ENCODE results near the gene PNPLA1.

PNPLA1 gene

GRCh38 chr6:36340618-36341454 is 71.0 kb downstream of the PNPLA1 start:
- TF ChIP-seq POLR2AphosphoS5 (IDR thresholded peaks at IDR 0.05; ENCODE audit: low read depth, low read length) = no peak
- no peak for TF ChIP-seq SIN3A (IDR thresholded peaks at IDR 0.05; ENCODE audit: borderline replicate concordance, insufficient read depth, low read length)
- TF ChIP-seq TAF1 (IDR thresholded peaks at IDR 0.05; ENCODE audit: borderline replicate concordance, insufficient read depth, low read length) = no peak
- TF ChIP-seq REST (IDR thresholded peaks at IDR 0.05; ENCODE audit: insufficient read depth in 1 of 2, low read depth in 2 of 2, low read length in 2 of 2) = no peak
- TF ChIP-seq FOXP2 (optimal IDR thresholded peaks at IDR 0.05; ENCODE audit: borderline replicate concordance, extremely low read depth, extremely low read length, insufficient read depth) = no peak

GRCh38 chr6:36343109-36343680 is 73.3 kb downstream of the PNPLA1 start:
- no peak for TF ChIP-seq TAF1 (IDR thresholded peaks at IDR 0.05; ENCODE audit: borderline replicate concordance, insufficient read depth, low read length)
- TF ChIP-seq FOXP2 (optimal IDR thresholded peaks at IDR 0.05; ENCODE audit: borderline replicate concordance, extremely low read depth, extremely low read length, insufficient read depth) = no peak
- TF ChIP-seq REST (IDR thresholded peaks at IDR 0.05; ENCODE audit: insufficient read depth in 1 of 2, low read depth in 2 of 2, low read length in 2 of 2) = no peak
- no peak for TF ChIP-seq SIN3A (IDR thresholded peaks at IDR 0.05; ENCODE audit: borderline replicate concordance, insufficient read depth, low read length)
- TF ChIP-seq POLR2AphosphoS5 (IDR thresholded peaks at IDR 0.05; ENCODE audit: low read depth, low read length) = no peak

- no peak for TF ChIP-seq POLR2AphosphoS5 (IDR thresholded peaks at IDR 0.05; ENCODE audit: low read depth, low read length)
- TF ChIP-seq TAF1 (IDR thresholded peaks at IDR 0.05; ENCODE audit: borderline replicate concordance, insufficient read depth, low read length) = no peak
- no peak for TF ChIP-seq SIN3A (IDR thresholded peaks at IDR 0.05; ENCODE audit: borderline replicate concordance, insufficient read depth, low read length)
- no peak for TF ChIP-seq FOXP2 (optimal IDR thresholded peaks at IDR 0.05; ENCODE audit: borderline replicate concordance, extremely low read depth, extremely low read length, insufficient read depth)
- TF ChIP-seq REST (IDR thresholded peaks at IDR 0.05; ENCODE audit: insufficient read depth in 1 of 2, low read depth in 2 of 2, low read length in 2 of 2) = no peak
Observed at GRCh38 chr6:36345681-36346466, 76.0 kb downstream of the PNPLA1 start.

GRCh38 chr6:36346486-36347273 is 76.8 kb downstream of the PNPLA1 start:
- TF ChIP-seq SIN3A (IDR thresholded peaks at IDR 0.05; ENCODE audit: borderline replicate concordance, insufficient read depth, low read length) = no peak
- TF ChIP-seq POLR2AphosphoS5 (IDR thresholded peaks at IDR 0.05; ENCODE audit: low read depth, low read length) = no peak
- TF ChIP-seq REST (IDR thresholded peaks at IDR 0.05; ENCODE audit: insufficient read depth in 1 of 2, low read depth in 2 of 2, low read length in 2 of 2) = no peak
- TF ChIP-seq FOXP2 (optimal IDR thresholded peaks at IDR 0.05; ENCODE audit: borderline replicate concordance, extremely low read depth, extremely low read length, insufficient read depth) = no peak

Measured in PFSK-1 (cell line).